GM19238 (cell line): ENCODE measurements around the gene KRTAP6-2.

Experiments used
- DNase-seq: peaks from one replicate; pipeline ENCODE4 v3.0.0; 2011; ENCODE audit warnings: low spot score; ENCODE audit not compliant: insufficient read length

The KRTAP6-2 gene

GRCh38 chr21:30577766-30578165, 20.9 kb downstream of the KRTAP6-2 start:
- no peak for DNase-seq

- DNase-seq: no peak
Observed at GRCh38 chr21:30567617-30568016, 31.1 kb downstream of the KRTAP6-2 start.

- DNase-seq: no peak
Observed at GRCh38 chr21:30563630-30564029, 35.1 kb downstream of the KRTAP6-2 start.

- no peak for DNase-seq
Observed at GRCh38 chr21:30563072-30563471, 35.6 kb downstream of the KRTAP6-2 start.

GRCh38 chr21:30561957-30562356, 36.7 kb downstream of the KRTAP6-2 start:
- DNase-seq: no peak

- no peak for DNase-seq
Observed at GRCh38 chr21:30561264-30561895, 37.3 kb downstream of the KRTAP6-2 start, which contains the start of gene KRTAP19-7. KRTAP19-7 (minus strand) TSS chr21:30561314; CDS start chr21:30561289, 25 bp downstream.

- no peak for DNase-seq
Observed at GRCh38 chr21:30555095-30555494, 43.6 kb downstream of the KRTAP6-2 start.

- DNase-seq: no peak
Observed at GRCh38 chr21:30552782-30553181, 45.9 kb downstream of the KRTAP6-2 start.
